Endothelial cell (in vitro differentiated cells): ENCODE results near the gene CEBPZOS. TPM values are rescaled to one million over a fixed set of nuclear protein-coding genes. Genes with fewer than 3 reads are reported as not detected.
A peak's percentile ranks its signal among the peaks of the same experiment; 100 is the strongest.

Source experiments
- DNase-seq: peaks from one replicate; pipeline ENCODE4 v3.0.0; 2021; ENCODE audit warnings: low spot score
- H3K27ac Mint-ChIP-seq: one replicate; pipeline ENCODE4 v1.8.0; 2021; ENCODE audit warnings: mixed read lengths, inconsistent platforms; ENCODE audit not compliant: unreplicated experiment
- H3K27me3 Mint-ChIP-seq: one replicate; pipeline ENCODE4 v1.8.0; 2021; ENCODE audit warnings: mild to moderate bottlenecking, moderate library complexity, mixed read lengths, inconsistent platforms; ENCODE audit not compliant: unreplicated experiment
- H3K36me3 Mint-ChIP-seq: one replicate; pipeline ENCODE4 v1.8.0; 2021; ENCODE audit warnings: mild to moderate bottlenecking, low read depth, mixed read lengths, inconsistent platforms; ENCODE audit not compliant: unreplicated experiment
- H3K4me1 Mint-ChIP-seq: one replicate; pipeline ENCODE4 v1.8.0; 2021; ENCODE audit warnings: mild to moderate bottlenecking, mixed read lengths, inconsistent platforms; ENCODE audit not compliant: unreplicated experiment
- H3K4me3 Mint-ChIP-seq: one replicate; pipeline ENCODE4 v1.8.0; 2021; ENCODE audit warnings: mild to moderate bottlenecking, mixed read lengths, inconsistent platforms; ENCODE audit not compliant: unreplicated experiment
- H3K9me3 Mint-ChIP-seq: one replicate; pipeline ENCODE4 v1.8.0; 2021; ENCODE audit warnings: mixed read lengths, inconsistent platforms; ENCODE audit not compliant: unreplicated experiment
- total RNA-seq: library from RNA; stranded (reverse); fragmentation: NEBNext Ultra II Directional; extraction: Animal tissue kit (Norgen Biotek cat#: 25700); gene quantifications from one replicate; pipeline ENCODE4 v1.2.1, GENCODE V29; 2021; ENCODE audit not compliant: unreplicated experiment
- TF ChIP-seq, protein P1 (sequence below): fragments of 200-600 bp; sonication (generic); IDR thresholded peaks from one replicate; pipeline ENCODE4 v1.5.0; 2021; ENCODE audit warnings: antibody characterized with exemption; ENCODE audit not compliant: unreplicated experiment

Gene CEBPZOS
- total RNA-seq, 1 donor from 2014 or later = 18.5 TPM

DNA sequence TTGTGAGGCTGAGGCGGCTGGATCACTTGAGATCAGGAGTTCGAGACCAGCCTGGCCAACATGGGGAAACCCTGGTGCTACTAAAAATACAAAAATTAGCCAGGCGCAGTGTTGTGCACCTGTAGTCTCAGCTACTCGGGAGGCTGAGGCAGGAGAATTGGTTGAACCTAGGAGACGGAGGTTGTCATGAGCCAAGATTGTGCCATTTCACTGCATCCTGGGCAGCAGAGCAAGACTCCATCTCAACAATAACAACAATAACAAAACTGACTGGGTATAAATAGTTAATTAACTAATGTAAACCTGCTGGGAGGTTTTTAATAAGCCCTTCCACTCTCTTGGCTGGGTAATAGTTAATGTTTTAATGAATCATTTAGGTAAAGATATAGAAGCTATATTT is 15.7 kb upstream of the CEBPZOS start:
- Mint-ChIP-seq H3K4me1 (peaks cover 7% of the 10 kb centered on the region), H3K27me3 (no peaks in the 10 kb centered on the region), H3K27ac (no peak overlapping the region), H3K4me3 (no peak overlapping the region), H3K9me3 (no peaks in the 10 kb centered on the region), H3K36me3 (no peaks in the 10 kb centered on the region)
- TF ChIP-seq, protein P1, sequence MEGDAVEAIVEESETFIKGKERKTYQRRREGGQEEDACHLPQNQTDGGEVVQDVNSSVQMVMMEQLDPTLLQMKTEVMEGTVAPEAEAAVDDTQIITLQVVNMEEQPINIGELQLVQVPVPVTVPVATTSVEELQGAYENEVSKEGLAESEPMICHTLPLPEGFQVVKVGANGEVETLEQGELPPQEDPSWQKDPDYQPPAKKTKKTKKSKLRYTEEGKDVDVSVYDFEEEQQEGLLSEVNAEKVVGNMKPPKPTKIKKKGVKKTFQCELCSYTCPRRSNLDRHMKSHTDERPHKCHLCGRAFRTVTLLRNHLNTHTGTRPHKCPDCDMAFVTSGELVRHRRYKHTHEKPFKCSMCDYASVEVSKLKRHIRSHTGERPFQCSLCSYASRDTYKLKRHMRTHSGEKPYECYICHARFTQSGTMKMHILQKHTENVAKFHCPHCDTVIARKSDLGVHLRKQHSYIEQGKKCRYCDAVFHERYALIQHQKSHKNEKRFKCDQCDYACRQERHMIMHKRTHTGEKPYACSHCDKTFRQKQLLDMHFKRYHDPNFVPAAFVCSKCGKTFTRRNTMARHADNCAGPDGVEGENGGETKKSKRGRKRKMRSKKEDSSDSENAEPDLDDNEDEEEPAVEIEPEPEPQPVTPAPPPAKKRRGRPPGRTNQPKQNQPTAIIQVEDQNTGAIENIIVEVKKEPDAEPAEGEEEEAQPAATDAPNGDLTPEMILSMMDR = no peak
- DNase-seq = no peak

- no peak for DNase-seq
- TF ChIP-seq, protein P1 = no peak
- no peak overlapping the region for H3K4me3 Mint-ChIP-seq
Observed at GRCh38 chr2:37181726-37182684, 14.3 kb upstream of the CEBPZOS start.

GRCh38 chr2:37188570-37188969 is 7.7 kb upstream of the CEBPZOS start, which contains the start of gene SULT6B1:
Gene SULT6B1 (minus strand): TSS chr2:37188670. CDS start chr2:37188640, 30 bp downstream.
- H3K36me3 Mint-ChIP-seq = no peaks in the 10 kb centered on the region
- no peak within 1 kb of the TSS for H3K4me3 Mint-ChIP-seq
- no peak within 1 kb of the TSS for H3K27ac Mint-ChIP-seq
- no peaks in the 10 kb centered on the region for H3K4me1 Mint-ChIP-seq
- no peaks in the 10 kb centered on the region for H3K9me3 Mint-ChIP-seq
- DNase-seq = no peak
- H3K27me3 Mint-ChIP-seq = peaks cover 3% of the 10 kb centered on the region
- TF ChIP-seq, protein P1 = no peak

More at GRCh38 chr2:37181726-37182684, 14.3 kb upstream of the CEBPZOS start:
- H3K27me3 Mint-ChIP-seq = no peaks in the 10 kb centered on the region
- H3K36me3 Mint-ChIP-seq = no peaks in the 10 kb centered on the region
- H3K4me1 Mint-ChIP-seq = peaks cover 7% of the 10 kb centered on the region
- H3K9me3 Mint-ChIP-seq = no peaks in the 10 kb centered on the region
- H3K27ac Mint-ChIP-seq = peak overlapping the region; percentile 58

DNA sequence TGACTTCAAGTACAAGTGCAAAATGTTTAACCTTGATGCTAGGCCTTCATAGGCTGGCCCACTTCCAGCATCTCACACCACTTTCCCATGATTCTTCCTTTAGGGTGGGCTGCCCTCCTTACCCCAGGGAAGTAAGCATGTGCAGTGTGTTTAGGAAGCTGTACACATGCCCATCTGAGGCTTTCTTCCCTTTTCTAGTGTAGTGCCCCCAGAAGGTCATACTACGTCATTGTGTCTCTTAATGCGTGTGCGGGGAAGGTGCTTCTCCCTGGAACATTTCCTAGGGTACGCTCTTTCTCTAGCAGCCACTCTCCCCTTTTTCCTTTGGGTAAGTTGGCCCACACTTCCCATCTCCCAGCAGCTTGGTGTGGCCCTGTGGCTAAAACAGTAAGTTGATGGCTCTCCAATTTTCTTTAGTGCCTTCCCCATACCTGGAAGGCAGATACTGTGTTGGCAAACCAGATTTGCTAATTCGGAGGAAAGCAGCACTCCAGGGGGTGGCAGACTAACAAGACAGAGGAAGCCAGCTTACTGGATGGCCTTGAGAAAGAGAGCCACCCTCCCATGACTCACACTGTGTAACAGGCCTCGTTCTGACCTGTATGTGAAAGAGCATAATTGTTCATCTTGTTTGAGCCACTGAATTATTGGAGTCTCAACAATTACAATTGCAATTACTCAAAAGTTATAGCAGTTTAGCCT is 6.7 kb upstream of the CEBPZOS start:
- no peak for DNase-seq
- Mint-ChIP-seq H3K4me3 (no peak overlapping the region), H3K27me3 (peaks cover 3% of the 10 kb centered on the region), H3K27ac (no peak overlapping the region), H3K4me1 (no peaks in the 10 kb centered on the region), H3K9me3 (no peaks in the 10 kb centered on the region), H3K36me3 (no peaks in the 10 kb centered on the region)
- TF ChIP-seq, protein P1 = no peak
